ENCODE measurements around the gene FAM89A. TPM values are rescaled to one million over a fixed set of nuclear protein-coding genes. Genes with fewer than 3 reads are reported as not detected.

FAM89A gene
- total and polyA plus RNA-seq, 2 of the 8 experiments (the other 6 are each of a cell fraction or from before 2014, with no cell fraction given), result 2.1 to 2.2 TPM

- Histone ChIP-seq H4K8ac (ENCODE audit: extremely low read depth, insufficient read depth, low read length) (no peak overlapping the region), H3K14ac (ENCODE audit: insufficient read length) (no peak overlapping the region)
These were observed 1.7 kb upstream of the FAM89A start for GRCh38 chr1:231041719-231042261.

More at GRCh38 chr1:231041719-231042261, 1.7 kb upstream of the FAM89A start:
- Histone ChIP-seq H3K4me1 (replicated peaks in 1 of 4; ENCODE audit: control insufficient read depth in 3 of 4, insufficient read depth in 4 of 4, low read length in 3 of 4) (peaks cover 0 to 5% (median 2%) of the 10 kb centered on the region in 4 experiments; a peak in 5 of 7 replicates), H2BK12ac (ENCODE audit: low read depth, low read length) (no peak overlapping the region), H2BK5ac (ENCODE audit: low read depth, low read length) (no peak overlapping the region), H2BK15ac (ENCODE audit: low read length) (no peak overlapping the region), H3K79me2 (ENCODE audit: control insufficient read depth in 1 of 2, insufficient read depth in 2 of 2, low read length in 2 of 2) (no peaks in the 10 kb centered on the region), H3K9ac (replicated peaks in 1 of 4; ENCODE audit: extremely low read depth in 1 of 4, low read depth in 3 of 4, low read length in 3 of 4) (no peak overlapping the region), H3K23ac (ENCODE audit: insufficient read length) (no peak overlapping the region), H3K27me3 (replicated peaks in 1 of 4; ENCODE audit: control insufficient read depth in 3 of 4, extremely low read depth in 1 of 4, insufficient read depth in 3 of 4, low read length in 3 of 4) (peaks cover 34 to 68% (median 58%) of the 10 kb centered on the region in 4 experiments), H3K4ac (replicated peaks; ENCODE audit: insufficient read length, low read depth, low read length) (no peak overlapping the region), H3K27ac (ENCODE audit: low read depth, low read length) (no peak overlapping the region), H2AFZ (ENCODE audit: low read length) (no peak overlapping the region), H3K23me2 (ENCODE audit: low read depth, low read length) (peaks cover 12% of the 10 kb centered on the region; the same call in 1 of the 2 replicates), H3K4me3 (ENCODE audit: extremely low read depth in 1 of 4, insufficient read depth in 2 of 4, low read depth in 3 of 4, low read length in 4 of 4) (no peak overlapping the region), H3K56ac (replicated peaks; ENCODE audit: insufficient read length, low read depth, low read length) (no peak overlapping the region), H4K91ac (replicated peaks; ENCODE audit: insufficient read length, low read length) (no peak overlapping the region), H3K36me3 (ENCODE audit: control insufficient read depth in 2 of 4, insufficient read depth in 4 of 4, low read length in 3 of 4) (no peaks in the 10 kb centered on the region; a peak in 1 of 8 replicates), H2BK20ac (ENCODE audit: low read length) (no peak overlapping the region), H2AK5ac (ENCODE audit: low read depth, low read length) (no peak overlapping the region), H3K4me2 (ENCODE audit: insufficient read depth in 1 of 2, low read depth in 2 of 2, low read length in 2 of 2) (no peak overlapping the region), H2BK120ac (replicated peaks; ENCODE audit: low read depth, low read length) (no peak overlapping the region), H4K5ac (ENCODE audit: insufficient read length, low read depth, low read length) (no peak overlapping the region), H4K20me1 (replicated peaks in 1 of 2; ENCODE audit: control insufficient read depth in 1 of 2, insufficient read depth in 2 of 2, low read length in 2 of 2) (peaks cover 2 to 5% of the 10 kb centered on the region in 2 experiments), H3K18ac (ENCODE audit: extremely low read depth, low read length) (no peak overlapping the region), H3K9me3 (ENCODE audit: insufficient read depth in 2 of 2, low read depth in 1 of 2, low read length in 1 of 2) (0 out of 4 replicates have a peak, but pooled peaks cover 0 to 5% of the 10 kb centered on the region in 2 experiments), H3K79me1 (ENCODE audit: low read depth, low read length) (no peaks in the 10 kb centered on the region)
- 80% methylated on average over 9 of the region's 9 CpGs; no CpG with 5 or more reads in 1 of the 2 experiments for WGBS, 2 experiments (ENCODE audit: extremely low coverage in 1 of 2, insufficient coverage in 1 of 2, insufficient read length in 1 of 2, insufficient replicate concordance in 2 of 2, low coverage in 1 of 2, low lambda C conversion rate in 2 of 2, missing lambda C conversion rate in 1 of 2)
- ChIA-PET CTCF (ENCODE audit: partially characterized antibody) (interaction anchor here (0.6 to 1.9 kb wide), 4 partner anchors 8 to 179 kb away, joined by 3 to 6 read pairs (median 3); no protein-coding TSS in a partner anchor), POLR2A (ENCODE audit: partially characterized antibody) (no interaction called here)
- TF ChIP-seq SP2 (IDR thresholded peaks at IDR 0.05; ENCODE audit: low read length) (no peak), TAF7 (optimal IDR thresholded peaks at IDR 0.05; ENCODE audit: borderline replicate concordance, low read depth, low read length) (no peak), POU5F1 (IDR thresholded peaks at IDR 0.05; ENCODE audit: low read depth, low read length) (no peak), BCL11A (IDR thresholded peaks at IDR 0.05; ENCODE audit: low read depth in 2 of 2, low read length in 2 of 2) (no peak), NRF1 (IDR thresholded peaks at IDR 0.05; ENCODE audit: low read depth, low read length) (no peak)
- FAIRE-seq (no peak), DNase-seq (ENCODE audit: low read depth in 1 of 2, low spot score in 2 of 2) (no peak)
